ENCODE measurements around the gene USP16.
A peak's percentile ranks its signal among the peaks of the same experiment; 100 is the strongest.
"Not testable (repeated sequence)": the region's sequence is repeated elsewhere in the genome, so short reads cannot be mapped to it uniquely, and the experiment has no call there.

USP16 gene

GRCh38 chr21:29024474-29025327 lies at the start of gene USP16:
Gene USP16, plus strand, starts transcription at chr21:29024668. Its CDS starts 3,246 bp downstream, at chr21:29027914.
- DNase-seq: peak; percentile 99

DNA sequence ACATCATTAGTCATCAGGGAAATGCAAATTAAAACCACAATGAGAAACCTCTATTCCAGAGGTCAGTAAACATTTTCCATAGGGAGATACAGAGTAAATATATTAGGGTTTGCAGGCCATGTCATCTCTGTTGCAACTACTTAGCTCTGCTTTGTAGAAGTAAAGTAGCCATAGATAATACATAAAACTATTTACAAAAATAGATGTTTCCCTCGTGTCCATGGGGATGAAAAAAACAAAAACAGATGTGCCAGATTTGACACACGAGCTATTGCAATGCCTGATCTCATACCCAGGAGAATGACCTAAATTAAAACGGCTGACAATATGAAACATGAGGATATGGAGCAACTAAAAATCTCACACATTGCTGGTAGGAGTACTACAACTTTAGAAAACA lies 49.1 kb upstream of the USP16 start:
- no peak for DNase-seq

DNA sequence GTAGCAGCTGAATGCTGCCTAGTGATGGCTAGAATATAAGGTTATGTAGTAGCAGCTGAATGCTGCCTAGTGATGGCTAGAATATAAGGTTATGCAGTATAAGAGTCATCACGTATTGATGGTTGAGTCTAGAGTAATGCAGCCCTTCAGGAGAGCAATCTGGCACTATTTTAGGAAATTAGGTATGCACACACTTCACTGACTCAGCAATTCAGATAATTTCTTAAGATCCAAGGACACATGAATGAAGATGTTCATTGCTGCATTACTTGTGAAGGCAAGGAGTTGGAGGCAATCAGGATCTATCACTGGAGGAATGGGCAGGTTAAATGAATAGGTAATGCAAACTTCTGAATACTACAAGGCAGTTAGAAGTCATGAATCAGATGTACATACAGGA lies 45.4 kb upstream of the USP16 start:
- DNase-seq: no peak

DNA sequence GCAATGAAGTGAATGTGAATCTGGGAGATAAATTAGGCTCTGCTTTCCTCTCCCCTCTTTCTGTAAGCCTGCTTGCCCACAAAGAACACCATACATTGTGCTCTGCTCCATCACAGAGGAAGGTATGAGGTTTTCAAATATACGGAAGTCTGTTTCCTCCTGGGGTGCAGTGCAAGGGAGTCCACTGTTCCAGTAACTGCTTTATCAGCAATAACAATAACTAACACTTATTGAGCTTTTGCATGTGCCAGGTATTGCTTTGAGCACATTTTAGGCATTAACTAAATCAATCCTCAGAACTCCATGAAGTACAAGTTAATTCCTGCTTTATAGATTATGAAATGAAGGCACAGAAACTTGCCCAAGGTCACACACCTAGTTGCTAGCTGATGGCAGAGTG lies 41.8 kb upstream of the USP16 start:
- DNase-seq: no peak

GRCh38 chr21:28986677-28987076 lies 37.8 kb upstream of the USP16 start:
- DNase-seq: no peak

- peak; percentile 61 for DNase-seq
Measured at GRCh38 chr21:28988146-28988545, 36.3 kb upstream of the USP16 start.

DNA sequence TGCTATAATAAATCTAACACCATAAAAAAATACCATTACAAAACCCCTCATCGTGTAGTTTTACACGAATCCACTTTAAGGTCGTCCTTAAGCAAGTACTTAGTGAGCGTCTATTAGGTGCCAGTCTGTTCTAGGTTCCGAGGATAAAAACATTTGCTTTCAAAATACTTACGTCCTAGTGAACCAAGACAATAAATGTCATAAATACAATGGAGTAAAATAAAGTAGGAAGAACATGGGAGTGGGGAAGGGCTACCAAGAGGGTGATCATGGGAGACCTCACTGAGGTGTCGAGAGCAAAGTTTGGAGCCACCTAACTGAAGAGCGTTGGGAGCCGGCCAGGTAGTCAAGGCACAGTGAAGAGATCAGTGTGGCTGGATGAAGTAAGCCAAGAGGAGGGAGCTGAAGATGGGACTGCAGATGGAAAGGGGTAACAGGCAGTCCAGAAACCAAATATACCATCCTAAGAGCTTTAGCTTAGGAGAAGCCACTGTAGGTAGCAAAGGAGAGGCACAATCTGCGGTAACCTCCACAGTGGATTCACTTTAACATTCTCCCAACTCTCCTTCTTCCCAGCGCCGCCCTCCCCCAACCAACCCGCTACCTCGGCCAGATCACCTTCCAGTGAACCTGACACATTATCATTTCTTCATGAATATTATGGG lies 32.5 kb upstream of the USP16 start:
- no peak for DNase-seq

GRCh38 chr21:28992526-28993292 lies 31.8 kb upstream of the USP16 start, which contains the start of gene LTN1:
Gene LTN1, minus strand, starts transcription at chr21:28992877. Its CDS starts 72 bp downstream, at chr21:28992805.
- peak; percentile 100 for DNase-seq

GRCh38 chr21:28993293-28993629 lies 31.2 kb upstream of the USP16 start:
- DNase-seq: no peak

GRCh38 chr21:29002442-29003144 lies 21.9 kb upstream of the USP16 start:
- DNase-seq: peak; percentile 98

- DNase-seq: no peak
Measured at GRCh38 chr21:29005696-29006095, 18.8 kb upstream of the USP16 start.

DNA sequence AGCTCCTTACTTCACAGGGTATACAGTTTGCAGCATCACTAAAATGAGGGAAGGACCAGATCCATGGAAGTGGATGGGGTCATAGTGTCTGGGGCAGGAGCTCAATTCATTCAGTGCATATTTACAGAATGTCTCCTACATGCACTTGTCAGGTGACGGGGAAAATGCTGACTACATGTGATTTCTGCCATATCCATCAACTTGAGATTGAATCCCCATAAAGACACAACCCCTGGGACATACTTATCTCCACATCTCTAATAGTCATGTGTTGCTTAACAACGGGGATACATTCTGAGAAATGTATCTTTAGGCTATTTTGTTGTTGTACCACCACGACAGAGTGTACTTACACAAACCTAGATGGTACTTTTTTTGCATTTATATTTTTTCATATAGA lies 17.3 kb upstream of the USP16 start:
- no peak for DNase-seq

GRCh38 chr21:29007810-29008209 lies 16.7 kb upstream of the USP16 start:
- peak; percentile 64 for DNase-seq

- DNase-seq: no peak
Measured at GRCh38 chr21:29008367-29008766, 16.1 kb upstream of the USP16 start.

DNA sequence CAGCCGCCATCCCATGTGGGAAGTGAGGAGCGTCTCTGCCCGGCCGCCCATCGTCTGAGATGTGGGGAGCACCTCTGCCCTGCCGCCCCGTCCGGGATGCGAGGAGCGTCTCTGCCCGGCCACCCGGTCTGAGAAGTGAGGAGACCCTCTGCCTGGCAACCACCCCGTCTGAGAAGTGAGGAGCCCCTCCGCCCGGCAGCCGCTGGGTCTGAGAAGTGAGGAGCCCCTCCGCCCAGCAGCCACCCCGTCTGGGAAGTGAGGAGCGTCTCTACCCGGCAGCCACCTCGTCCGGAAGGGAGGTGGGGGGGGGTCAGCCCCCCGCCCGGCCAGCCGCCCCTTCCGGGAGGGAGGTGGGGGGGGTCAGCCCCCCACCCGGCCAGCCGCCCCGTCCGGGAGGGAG lies 13.2 kb upstream of the USP16 start:
- DNase-seq: not testable (repeated sequence)

- DNase-seq: no peak
Measured at GRCh38 chr21:29017639-29018237, 6.7 kb upstream of the USP16 start.

DNA sequence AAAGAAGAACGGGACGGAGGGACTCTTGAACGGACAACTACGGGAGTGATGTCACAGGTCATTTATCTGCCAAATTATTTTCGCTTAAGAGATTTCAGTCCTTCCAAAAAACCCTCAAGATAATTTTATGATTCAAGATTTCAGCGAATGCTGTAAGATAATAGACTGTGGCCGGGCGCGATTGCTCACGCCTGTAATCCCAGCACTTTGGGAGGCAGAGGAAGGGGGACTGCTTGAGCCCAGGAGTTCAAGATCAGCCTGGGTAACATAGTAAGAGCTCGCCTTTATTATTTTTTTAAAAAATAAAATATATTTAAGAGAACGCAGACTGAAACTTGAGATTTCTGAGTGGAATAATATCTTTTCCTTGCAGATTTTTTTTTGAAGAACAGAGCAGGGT lies 5.9 kb upstream of the USP16 start:
- no peak for DNase-seq

DNA sequence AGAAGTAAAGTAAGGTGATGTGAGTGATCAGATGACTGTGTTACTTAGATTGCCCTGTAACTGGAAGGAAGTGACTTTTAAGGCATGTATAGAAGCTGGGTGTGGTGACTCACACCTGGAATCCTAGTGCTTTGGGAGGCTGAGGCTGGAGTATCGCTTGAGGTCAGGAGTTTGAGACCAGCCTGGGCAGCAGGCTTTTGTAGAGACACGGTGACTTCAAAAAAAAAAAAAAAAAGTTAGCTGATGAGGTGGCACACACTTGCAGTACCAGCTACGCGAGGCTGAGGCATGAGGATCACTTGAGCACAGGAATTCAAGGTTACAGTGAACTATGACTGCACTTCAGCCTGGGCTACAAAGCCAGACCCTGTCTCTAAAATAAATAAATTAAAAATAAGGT lies 2.3 kb upstream of the USP16 start:
- no peak for DNase-seq

- DNase-seq: no peak
Measured at GRCh38 chr21:29025328-29025713, 853 bp downstream of the USP16 start.

- no peak for DNase-seq
Measured at GRCh38 chr21:29029524-29029923, 5.1 kb downstream of the USP16 start.

GRCh38 chr21:29030909-29031308 lies 6.4 kb downstream of the USP16 start:
- DNase-seq: no peak

DNA sequence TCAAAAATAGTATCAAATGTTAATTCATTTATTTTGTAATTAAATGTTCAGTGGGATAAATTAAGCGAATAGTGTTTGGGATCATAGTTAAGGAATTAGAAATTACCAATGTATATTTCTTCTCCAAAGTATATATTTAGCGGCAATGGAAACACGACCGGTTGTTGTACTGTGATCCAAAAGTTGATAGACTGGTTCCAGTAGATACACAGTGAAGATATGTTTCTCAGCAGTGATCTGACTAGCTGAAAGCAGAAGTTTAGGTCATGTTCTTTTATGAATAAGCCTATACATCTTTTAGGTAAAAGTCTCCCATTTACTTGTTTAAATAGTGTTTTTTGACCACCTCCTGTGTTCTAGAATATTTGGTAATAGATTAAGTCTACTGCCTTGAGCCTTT lies 8.8 kb downstream of the USP16 start:
- no peak for DNase-seq

GRCh38 chr21:29033871-29034270 lies 9.4 kb downstream of the USP16 start:
- no peak for DNase-seq
